Progenitor cell of endocrine pancreas (in vitro differentiated cells): ENCODE results near the gene CLASP1. TPM values are rescaled to one million over a fixed set of nuclear protein-coding genes. Genes with fewer than 3 reads are reported as not detected.

ENCODE experiments used
- DNase-seq: peaks from one replicate; pipeline ENCODE4 v3.0.0; 2021; ENCODE audit warnings: low spot score; ENCODE audit not compliant: unreplicated experiment
- H3K27ac Mint-ChIP-seq: 2 replicates; pipeline ENCODE4 v1.8.0; 2021; ENCODE audit warnings: mild to moderate bottlenecking, moderate library complexity, mixed read lengths
- H3K27me3 Mint-ChIP-seq: 2 replicates; pipeline ENCODE4 v1.8.0; 2021; ENCODE audit warnings: mixed read lengths
- H3K36me3 Mint-ChIP-seq: 2 replicates; pipeline ENCODE4 v1.8.0; 2022; ENCODE audit warnings: mixed read lengths; ENCODE audit not compliant: insufficient read depth
- H3K4me1 Mint-ChIP-seq: 2 replicates; pipeline ENCODE4 v1.8.0; 2021; ENCODE audit warnings: low read depth, mixed read lengths
- H3K4me3 Mint-ChIP-seq: 2 replicates; pipeline ENCODE4 v1.8.0; 2021; ENCODE audit warnings: low read depth, mild to moderate bottlenecking, moderate library complexity, mixed read lengths
- H3K9me3 Mint-ChIP-seq: 2 replicates; pipeline ENCODE4 v1.8.0; 2021; ENCODE audit warnings: low read depth, mixed read lengths
- CTCF ChIP-seq: fragments of 200-600 bp; sonication (generic); IDR thresholded peaks from one replicate; pipeline ENCODE4 v1.5.0; 2021; ENCODE audit warnings: antibody characterized with exemption, mild to moderate bottlenecking; ENCODE audit not compliant: unreplicated experiment
- total RNA-seq: library from RNA; stranded (reverse); gene quantifications from 2 replicates; pipeline ENCODE4 v1.2.1, GENCODE V29; 2021

Gene CLASP1
- total RNA-seq, 1 donor from 2014 or later: 102 TPM

GRCh38 chr2:121638333-121638732, 10.9 kb downstream of the CLASP1 start:
- no peak for DNase-seq
- H3K4me3 Mint-ChIP-seq: no peak overlapping the region
- TF ChIP-seq CTCF: no peak
- peaks cover 25% of the 10 kb centered on the region for H3K36me3 Mint-ChIP-seq
- peaks cover 8% of the 10 kb centered on the region for H3K4me1 Mint-ChIP-seq
- no peak overlapping the region for H3K27ac Mint-ChIP-seq
- H3K27me3 Mint-ChIP-seq: no peaks in the 10 kb centered on the region
- H3K9me3 Mint-ChIP-seq: peaks cover 14% of the 10 kb centered on the region

DNA sequence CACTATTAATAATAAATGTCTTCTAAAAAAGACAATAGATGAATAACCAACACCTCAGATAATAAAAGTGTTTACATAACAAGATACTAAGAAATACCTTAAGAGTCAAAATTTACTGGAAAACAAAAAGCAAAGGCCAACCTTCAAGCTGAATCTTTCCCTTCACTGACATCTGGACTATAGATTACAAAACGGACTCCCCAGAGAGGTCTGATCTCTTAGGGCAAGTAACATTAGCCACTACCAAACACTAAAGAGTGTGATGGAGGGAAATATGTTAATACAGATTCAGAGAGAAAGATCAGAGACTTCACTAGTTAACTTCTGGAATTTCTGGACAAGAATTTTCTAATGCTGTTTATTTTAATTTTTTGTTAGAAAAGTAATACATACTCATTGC, 13.9 kb downstream of the CLASP1 start:
- no peak for TF ChIP-seq CTCF
- Mint-ChIP-seq H3K36me3 (peaks cover 23% of the 10 kb centered on the region), H3K27me3 (no peaks in the 10 kb centered on the region), H3K9me3 (peaks cover 14% of the 10 kb centered on the region), H3K4me1 (peaks cover 8% of the 10 kb centered on the region), H3K27ac (peak overlapping the region; percentile 3), H3K4me3 (no peak overlapping the region)
- DNase-seq: no peak

GRCh38 chr2:121634354-121635307, 14.6 kb downstream of the CLASP1 start:
- Mint-ChIP-seq H3K9me3 (peaks cover 14% of the 10 kb centered on the region), H3K27me3 (no peaks in the 10 kb centered on the region), H3K27ac (peak overlapping the region; percentile 47), H3K4me3 (no peak overlapping the region), H3K36me3 (peaks cover 16% of the 10 kb centered on the region), H3K4me1 (peaks cover 8% of the 10 kb centered on the region)
- no peak for DNase-seq
- TF ChIP-seq CTCF: no peak

DNA sequence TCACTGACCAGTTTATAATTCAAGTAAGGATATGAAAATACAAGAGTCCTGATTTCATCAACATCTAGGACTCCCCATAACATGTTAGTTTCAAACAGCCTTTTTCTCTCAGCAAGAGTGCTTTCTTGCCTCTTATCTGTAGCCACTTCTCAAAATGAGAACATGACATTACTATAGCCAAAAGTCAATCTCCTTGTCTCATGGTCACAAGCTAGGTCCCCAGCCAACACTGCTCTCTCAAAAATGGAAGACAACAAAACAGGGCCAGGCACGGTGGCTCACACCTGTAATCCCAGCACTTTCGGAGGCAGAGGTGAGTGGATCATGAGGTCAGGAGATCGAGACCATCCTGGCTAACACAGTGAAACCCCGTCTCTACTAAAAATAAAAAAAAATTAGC, 15.8 kb downstream of the CLASP1 start:
- peaks cover 14% of the 10 kb centered on the region for H3K9me3 Mint-ChIP-seq
- H3K4me1 Mint-ChIP-seq: peaks cover 8% of the 10 kb centered on the region
- TF ChIP-seq CTCF: no peak
- no peak overlapping the region for H3K4me3 Mint-ChIP-seq
- no peak for DNase-seq
- H3K36me3 Mint-ChIP-seq: peaks cover 13% of the 10 kb centered on the region
- H3K27me3 Mint-ChIP-seq: no peaks in the 10 kb centered on the region
- no peak overlapping the region for H3K27ac Mint-ChIP-seq

DNA sequence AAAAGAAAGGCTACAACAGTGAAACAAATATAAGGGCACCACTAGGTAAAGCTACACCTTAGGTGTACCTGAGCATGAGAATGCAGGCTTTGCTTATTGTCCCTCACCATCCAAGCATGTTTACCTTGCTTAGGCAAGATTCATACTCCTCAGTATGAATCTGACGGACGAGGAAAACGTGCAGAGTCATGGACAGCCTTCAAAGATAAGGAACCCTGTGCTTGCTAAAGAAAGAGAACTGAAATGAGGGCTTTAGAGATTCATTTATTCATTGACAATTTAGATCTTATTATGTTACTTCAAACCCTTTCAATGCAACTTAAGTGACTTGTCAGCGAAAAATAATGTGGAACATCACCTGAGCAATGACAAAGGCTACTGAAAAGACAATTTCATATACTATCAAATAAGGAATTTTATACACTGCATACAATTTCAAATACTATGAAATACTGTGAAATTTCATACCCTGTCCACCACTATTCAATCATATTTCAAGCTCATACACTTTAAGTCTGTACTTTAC, 21.7 kb downstream of the CLASP1 start:
- Mint-ChIP-seq H3K27me3 (no peaks in the 10 kb centered on the region), H3K27ac (no peak overlapping the region), H3K9me3 (peaks cover 4% of the 10 kb centered on the region), H3K4me3 (no peak overlapping the region), H3K4me1 (no peaks in the 10 kb centered on the region), H3K36me3 (peaks cover 7% of the 10 kb centered on the region)
- TF ChIP-seq CTCF: no peak
- no peak for DNase-seq
